ENCODE results near the gene CPE.

The CPE gene

DNA sequence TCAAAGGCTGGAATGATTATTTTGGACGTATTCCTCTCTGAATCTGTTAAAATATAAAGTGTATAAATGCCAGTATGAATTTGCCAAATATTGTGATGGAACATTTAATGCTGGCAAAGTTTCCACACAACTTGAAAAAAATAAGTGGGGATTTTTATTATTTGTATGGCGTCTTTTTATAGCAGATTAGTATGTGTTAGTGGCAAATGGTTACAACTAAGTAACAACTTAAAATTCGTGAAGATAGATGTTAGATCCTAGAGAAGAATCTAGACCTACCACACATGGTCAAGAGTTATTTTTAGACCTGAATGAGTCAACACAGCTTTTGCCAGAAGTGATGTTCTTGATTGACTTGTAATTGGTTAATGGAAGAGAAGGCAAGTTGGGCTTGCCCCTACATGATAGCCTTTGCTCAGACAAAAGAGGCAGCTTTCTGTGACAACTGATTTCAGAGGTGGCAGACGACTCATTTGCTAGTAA, 4.8 kb downstream of the CPE start:
- Histone ChIP-seq H3K9ac (ENCODE audit: low read length in 2 of 2) (no peak overlapping the region), H3K9me3 (ENCODE audit: control insufficient read depth in 2 of 2, low read length in 2 of 2) (no peaks in the 10 kb centered on the region), H3K27ac (ENCODE audit: low read length) (no peak overlapping the region), H3K27me3 (ENCODE audit: control insufficient read depth in 1 of 2, insufficient read depth in 2 of 2, low read length in 2 of 2) (no peaks in the 10 kb centered on the region), H3K4me3 (ENCODE audit: low read length in 2 of 2) (no peak overlapping the region), H3K4me1 (ENCODE audit: control insufficient read depth, insufficient read depth, low read length) (no peaks in the 10 kb centered on the region), H3K36me3 (ENCODE audit: control insufficient read depth in 2 of 2, insufficient read depth in 2 of 2, low read length in 2 of 2) (no peaks in the 10 kb centered on the region)

DNA sequence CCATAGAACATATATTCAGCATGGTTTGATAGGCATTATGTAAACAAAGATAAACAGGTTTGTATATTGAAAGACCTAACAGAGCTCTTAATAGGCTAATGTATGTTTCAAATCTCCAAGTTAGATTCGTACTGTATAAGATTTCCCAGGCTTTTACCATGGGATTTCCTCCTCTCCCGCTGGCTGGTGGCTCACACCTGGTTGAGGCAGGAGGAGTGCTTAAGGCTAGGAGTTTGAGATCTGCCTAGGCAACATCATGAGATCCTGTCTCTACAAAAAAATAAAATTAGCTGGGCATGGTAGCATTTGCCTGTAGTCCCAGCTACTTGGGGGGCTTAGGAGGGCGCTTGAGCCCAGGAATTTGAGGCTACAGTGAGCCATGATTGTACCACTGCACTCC, 5.4 kb downstream of the CPE start:
- Histone ChIP-seq H3K36me3 (ENCODE audit: control insufficient read depth in 2 of 2, insufficient read depth in 2 of 2, low read length in 2 of 2) (no peaks in the 10 kb centered on the region), H3K27me3 (ENCODE audit: control insufficient read depth in 1 of 2, insufficient read depth in 2 of 2, low read length in 2 of 2) (no peaks in the 10 kb centered on the region), H3K4me3 (ENCODE audit: low read length in 2 of 2) (no peak overlapping the region), H3K27ac (ENCODE audit: low read length) (no peak overlapping the region), H3K9me3 (ENCODE audit: control insufficient read depth in 2 of 2, low read length in 2 of 2) (no peaks in the 10 kb centered on the region), H3K4me1 (ENCODE audit: control insufficient read depth, insufficient read depth, low read length) (no peaks in the 10 kb centered on the region), H3K9ac (ENCODE audit: low read length in 2 of 2) (no peak overlapping the region)

DNA sequence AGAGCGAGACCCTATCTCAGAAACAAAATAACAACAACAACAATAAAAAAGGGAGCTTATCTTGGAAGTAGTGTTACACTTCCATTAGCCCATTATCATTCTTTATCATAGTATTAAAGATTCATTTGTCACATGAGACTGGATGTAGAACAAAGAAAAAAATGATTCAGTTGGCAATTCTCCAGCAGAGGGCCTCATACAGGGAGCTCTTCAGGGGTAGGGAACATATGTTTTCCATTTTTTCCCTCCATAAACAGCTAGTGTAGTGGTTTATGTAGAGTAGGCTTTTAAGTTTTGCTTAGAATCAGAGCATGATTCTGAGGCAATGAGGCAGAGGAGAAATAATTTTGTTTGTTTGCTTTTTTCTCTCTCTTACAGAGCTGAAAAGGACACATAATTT, 5.8 kb downstream of the CPE start:
- Histone ChIP-seq H3K27me3 (ENCODE audit: control insufficient read depth in 1 of 2, insufficient read depth in 2 of 2, low read length in 2 of 2) (no peaks in the 10 kb centered on the region), H3K9ac (ENCODE audit: low read length in 2 of 2) (no peak overlapping the region), H3K36me3 (ENCODE audit: control insufficient read depth in 2 of 2, insufficient read depth in 2 of 2, low read length in 2 of 2) (no peaks in the 10 kb centered on the region), H3K27ac (ENCODE audit: low read length) (no peak overlapping the region), H3K4me1 (ENCODE audit: control insufficient read depth, insufficient read depth, low read length) (no peaks in the 10 kb centered on the region), H3K4me3 (ENCODE audit: low read length in 2 of 2) (no peak overlapping the region), H3K9me3 (ENCODE audit: control insufficient read depth in 2 of 2, low read length in 2 of 2) (no peaks in the 10 kb centered on the region)

DNA sequence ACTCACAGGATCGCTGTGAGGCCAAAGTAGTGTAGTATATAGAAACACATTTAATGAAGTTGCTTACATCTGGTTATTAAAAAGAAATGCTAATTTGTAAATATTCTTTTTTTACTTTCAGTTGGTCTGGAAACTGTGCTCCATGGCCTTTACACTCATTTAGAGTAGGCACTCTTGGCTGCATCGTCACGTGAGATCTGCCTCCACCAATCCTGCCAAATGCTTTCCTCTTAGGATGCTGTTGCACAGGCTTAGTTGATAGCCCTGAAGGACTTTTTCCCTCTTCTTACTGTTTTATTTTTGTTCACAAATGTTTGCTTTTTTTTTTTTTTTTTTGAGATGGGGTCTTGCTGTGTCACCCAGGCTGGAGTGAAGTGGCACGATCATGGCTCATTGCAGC, 6.3 kb downstream of the CPE start:
- H3K9me3 ChIP-seq (ENCODE audit: control insufficient read depth in 2 of 2, low read length in 2 of 2): no peaks in the 10 kb centered on the region
- no peak overlapping the region for H3K9ac ChIP-seq (ENCODE audit: low read length in 2 of 2)
- H3K4me1 ChIP-seq (ENCODE audit: control insufficient read depth, insufficient read depth, low read length): no peaks in the 10 kb centered on the region
- no peak overlapping the region for H3K4me3 ChIP-seq (ENCODE audit: low read length in 2 of 2)
- H3K36me3 ChIP-seq (ENCODE audit: control insufficient read depth in 2 of 2, insufficient read depth in 2 of 2, low read length in 2 of 2): no peaks in the 10 kb centered on the region
- H3K27me3 ChIP-seq (ENCODE audit: control insufficient read depth in 1 of 2, insufficient read depth in 2 of 2, low read length in 2 of 2): no peaks in the 10 kb centered on the region
- H3K27ac ChIP-seq (ENCODE audit: low read length): no peak overlapping the region

DNA sequence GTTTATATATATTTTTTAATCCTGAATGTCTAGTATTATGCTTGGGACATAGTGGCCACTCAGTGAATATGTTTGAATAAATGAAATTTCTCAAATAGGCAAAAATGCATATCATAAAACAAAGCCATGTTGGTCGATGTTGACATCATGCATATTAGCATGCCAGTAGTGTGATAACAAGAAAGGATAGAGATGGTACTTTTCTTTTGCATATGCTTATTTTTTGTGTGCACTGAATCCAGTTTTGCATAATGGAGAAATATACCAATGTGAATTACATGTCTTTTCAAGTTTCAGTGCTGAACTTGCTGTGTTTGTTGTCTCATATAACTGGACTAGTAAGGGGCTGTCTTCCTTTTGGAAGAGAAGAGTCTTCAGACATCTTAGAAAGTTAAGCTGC, 7.5 kb downstream of the CPE start:
- Histone ChIP-seq H3K4me1 (ENCODE audit: control insufficient read depth, insufficient read depth, low read length) (no peaks in the 10 kb centered on the region), H3K9ac (ENCODE audit: low read length in 2 of 2) (no peak overlapping the region), H3K27me3 (ENCODE audit: control insufficient read depth in 1 of 2, insufficient read depth in 2 of 2, low read length in 2 of 2) (no peaks in the 10 kb centered on the region), H3K4me3 (ENCODE audit: low read length in 2 of 2) (no peak overlapping the region), H3K27ac (ENCODE audit: low read length) (no peak overlapping the region), H3K36me3 (ENCODE audit: control insufficient read depth in 2 of 2, insufficient read depth in 2 of 2, low read length in 2 of 2) (no peaks in the 10 kb centered on the region), H3K9me3 (ENCODE audit: control insufficient read depth in 2 of 2, low read length in 2 of 2) (no peaks in the 10 kb centered on the region)

DNA sequence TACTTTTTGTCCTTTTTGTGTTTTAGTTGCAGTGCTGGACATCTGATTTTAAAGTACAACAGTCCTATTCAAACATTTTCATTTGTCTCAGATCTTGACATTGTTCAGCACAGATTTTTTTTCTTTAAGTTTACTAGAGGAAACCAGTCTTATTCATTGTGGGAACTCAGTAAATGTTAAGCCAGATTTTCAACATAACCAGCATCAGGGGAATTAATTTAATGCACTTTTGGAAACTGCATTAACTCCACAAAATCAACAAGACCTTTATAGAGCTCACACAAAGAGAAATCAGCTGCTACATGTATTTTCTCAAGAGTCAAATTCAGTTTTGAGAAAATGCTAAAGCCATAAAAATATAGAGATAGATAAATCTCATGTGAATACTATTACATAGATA, 9.9 kb downstream of the CPE start:
- Histone ChIP-seq H3K4me3 (ENCODE audit: low read length in 2 of 2) (no peak overlapping the region), H3K27me3 (ENCODE audit: control insufficient read depth in 1 of 2, insufficient read depth in 2 of 2, low read length in 2 of 2) (no peaks in the 10 kb centered on the region), H3K4me1 (ENCODE audit: control insufficient read depth, insufficient read depth, low read length) (no peaks in the 10 kb centered on the region), H3K27ac (ENCODE audit: low read length) (no peak overlapping the region), H3K9me3 (ENCODE audit: control insufficient read depth in 2 of 2, low read length in 2 of 2) (no peaks in the 10 kb centered on the region), H3K9ac (ENCODE audit: low read length in 2 of 2) (no peak overlapping the region), H3K36me3 (ENCODE audit: control insufficient read depth in 2 of 2, insufficient read depth in 2 of 2, low read length in 2 of 2) (no peaks in the 10 kb centered on the region)

DNA sequence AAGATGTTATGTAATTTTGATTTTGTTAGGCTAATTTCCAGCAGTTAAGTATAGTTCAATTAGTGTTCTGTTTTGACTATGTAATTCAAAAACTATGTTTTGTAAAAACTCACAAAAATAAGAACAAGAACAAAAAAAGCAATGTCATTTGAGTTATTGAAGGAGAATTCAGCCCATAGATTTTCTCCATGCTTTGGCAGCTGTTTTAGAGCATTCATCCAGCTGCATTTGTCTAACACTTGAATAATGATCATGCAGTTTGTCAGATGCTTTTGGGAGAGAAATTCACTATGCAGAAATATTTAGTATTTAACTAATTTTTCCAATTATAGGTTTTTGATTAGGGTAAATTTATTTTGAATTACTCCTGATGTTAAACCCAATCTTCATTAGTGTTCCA, 14.2 kb downstream of the CPE start:
- Histone ChIP-seq H3K4me1 (ENCODE audit: control insufficient read depth, insufficient read depth, low read length) (no peaks in the 10 kb centered on the region), H3K9ac (ENCODE audit: low read length in 2 of 2) (no peak overlapping the region), H3K4me3 (ENCODE audit: low read length in 2 of 2) (no peak overlapping the region), H3K9me3 (ENCODE audit: control insufficient read depth in 2 of 2, low read length in 2 of 2) (no peaks in the 10 kb centered on the region), H3K36me3 (ENCODE audit: control insufficient read depth in 2 of 2, insufficient read depth in 2 of 2, low read length in 2 of 2) (no peaks in the 10 kb centered on the region), H3K27ac (ENCODE audit: low read length) (no peak overlapping the region), H3K27me3 (ENCODE audit: control insufficient read depth in 1 of 2, insufficient read depth in 2 of 2, low read length in 2 of 2) (no peaks in the 10 kb centered on the region)

DNA sequence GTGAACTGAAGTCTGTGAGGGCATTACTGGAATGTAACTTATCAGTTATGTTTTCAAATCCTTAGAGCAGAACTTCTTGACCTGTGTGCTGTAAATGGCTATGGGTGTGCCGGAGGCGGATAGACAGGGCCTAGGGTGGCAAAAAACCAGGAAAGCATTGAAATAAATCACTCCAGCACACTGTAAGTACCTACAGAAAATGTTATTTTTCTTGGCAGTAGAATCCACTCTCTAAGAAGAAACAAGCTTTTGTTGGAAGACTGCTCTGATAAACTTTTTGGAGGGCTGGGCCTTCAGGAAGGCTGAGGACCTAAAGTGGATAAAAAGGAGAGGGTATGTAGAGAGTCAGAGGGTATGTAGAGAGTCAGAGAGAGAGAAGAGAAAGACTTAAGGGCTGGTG, 14.9 kb downstream of the CPE start:
- H3K4me1 ChIP-seq (ENCODE audit: control insufficient read depth, insufficient read depth, low read length): no peaks in the 10 kb centered on the region

DNA sequence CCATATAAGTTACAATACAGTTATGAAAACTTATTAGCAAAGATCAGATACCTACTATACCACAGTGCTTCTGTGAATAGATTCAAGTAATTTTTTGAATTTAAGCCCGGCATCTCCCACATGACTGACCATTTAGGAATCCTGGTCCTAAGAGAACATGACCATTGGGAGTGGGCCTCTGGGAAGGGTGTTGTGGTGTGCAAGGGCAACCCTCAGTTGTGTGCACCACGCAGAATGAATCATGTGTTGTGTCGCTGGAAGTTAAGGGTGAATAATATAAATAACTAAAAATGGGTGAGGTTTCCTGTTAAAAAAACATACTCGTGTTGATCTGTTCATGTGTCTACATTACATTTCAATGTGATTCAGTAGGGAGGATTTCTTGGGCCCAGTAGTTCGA, 15.5 kb downstream of the CPE start:
- no peaks in the 10 kb centered on the region for H3K4me1 ChIP-seq (ENCODE audit: control insufficient read depth, insufficient read depth, low read length)
- no peak overlapping the region for H3K27ac ChIP-seq (ENCODE audit: low read length)
- H3K4me3 ChIP-seq (ENCODE audit: low read length in 2 of 2): no peak overlapping the region

More for the DNA sequence above, 14.9 kb downstream of the CPE start:
- Histone ChIP-seq H3K27ac (ENCODE audit: low read length) (no peak overlapping the region), H3K9ac (ENCODE audit: low read length in 2 of 2) (no peak overlapping the region), H3K27me3 (ENCODE audit: control insufficient read depth in 1 of 2, insufficient read depth in 2 of 2, low read length in 2 of 2) (no peaks in the 10 kb centered on the region), H3K36me3 (ENCODE audit: control insufficient read depth in 2 of 2, insufficient read depth in 2 of 2, low read length in 2 of 2) (no peaks in the 10 kb centered on the region), H3K4me3 (ENCODE audit: low read length in 2 of 2) (no peak overlapping the region), H3K9me3 (ENCODE audit: control insufficient read depth in 2 of 2, low read length in 2 of 2) (no peaks in the 10 kb centered on the region)

DNA sequence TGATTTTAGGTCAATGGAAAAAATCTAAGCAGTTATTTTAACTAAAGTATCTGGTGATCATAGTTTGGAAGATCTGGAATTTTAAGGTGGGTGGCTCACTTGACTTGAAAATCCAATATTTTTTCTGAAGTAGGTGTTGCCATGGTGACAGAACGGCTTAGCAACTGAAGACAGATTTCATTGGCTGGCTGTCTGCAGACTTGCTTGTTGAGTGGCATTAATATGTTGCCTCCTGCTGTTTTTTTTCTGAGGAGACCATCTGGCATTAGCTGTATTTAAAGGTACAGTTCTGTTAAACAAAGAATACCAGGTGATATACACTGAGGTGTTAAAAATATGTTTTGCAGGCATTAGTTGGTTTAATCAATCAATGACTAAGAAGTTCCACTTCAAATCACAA, 19.8 kb downstream of the CPE start:
- no peak overlapping the region for H3K27ac ChIP-seq (ENCODE audit: low read length)
- H3K9ac ChIP-seq (ENCODE audit: low read length in 2 of 2): no peak overlapping the region
- no peaks in the 10 kb centered on the region for H3K9me3 ChIP-seq (ENCODE audit: control insufficient read depth in 2 of 2, low read length in 2 of 2)
- no peak overlapping the region for H3K4me3 ChIP-seq (ENCODE audit: low read length in 2 of 2)
- no peaks in the 10 kb centered on the region for H3K36me3 ChIP-seq (ENCODE audit: control insufficient read depth in 2 of 2, insufficient read depth in 2 of 2, low read length in 2 of 2)
- no peaks in the 10 kb centered on the region for H3K27me3 ChIP-seq (ENCODE audit: control insufficient read depth in 1 of 2, insufficient read depth in 2 of 2, low read length in 2 of 2)
- no peaks in the 10 kb centered on the region for H3K4me1 ChIP-seq (ENCODE audit: control insufficient read depth, insufficient read depth, low read length)

More for the DNA sequence above, 15.5 kb downstream of the CPE start:
- H3K9me3 ChIP-seq (ENCODE audit: control insufficient read depth in 2 of 2, low read length in 2 of 2): no peaks in the 10 kb centered on the region
- no peaks in the 10 kb centered on the region for H3K27me3 ChIP-seq (ENCODE audit: control insufficient read depth in 1 of 2, insufficient read depth in 2 of 2, low read length in 2 of 2)
- H3K36me3 ChIP-seq (ENCODE audit: control insufficient read depth in 2 of 2, insufficient read depth in 2 of 2, low read length in 2 of 2): no peaks in the 10 kb centered on the region
- H3K9ac ChIP-seq (ENCODE audit: low read length in 2 of 2): no peak overlapping the region

DNA sequence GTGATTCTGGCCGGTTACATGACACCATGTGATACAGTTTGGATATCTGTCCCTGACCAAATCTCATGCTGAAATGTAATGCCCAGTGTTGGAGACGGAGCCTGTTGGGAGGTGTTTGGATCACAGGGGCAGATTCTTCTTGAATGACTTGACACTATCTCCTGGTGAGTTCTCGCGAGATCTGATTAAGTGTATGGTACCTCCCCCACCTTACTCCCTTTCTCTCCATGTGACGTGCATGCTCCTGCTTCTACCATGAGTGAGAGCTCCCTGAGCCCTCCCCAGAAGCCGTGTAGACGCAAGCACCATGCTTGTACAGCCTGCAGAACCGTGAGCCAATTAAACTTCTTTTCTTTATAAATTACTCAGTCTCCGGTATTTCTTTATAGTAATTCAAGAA, 23.6 kb downstream of the CPE start:
- H3K4me3 ChIP-seq (ENCODE audit: low read length in 2 of 2): no peak overlapping the region
- no peak overlapping the region for H3K9ac ChIP-seq (ENCODE audit: low read length in 2 of 2)
- H3K36me3 ChIP-seq (ENCODE audit: control insufficient read depth in 2 of 2, insufficient read depth in 2 of 2, low read length in 2 of 2): no peaks in the 10 kb centered on the region
- no peaks in the 10 kb centered on the region for H3K9me3 ChIP-seq (ENCODE audit: control insufficient read depth in 2 of 2, low read length in 2 of 2)
- no peaks in the 10 kb centered on the region for H3K27me3 ChIP-seq (ENCODE audit: control insufficient read depth in 1 of 2, insufficient read depth in 2 of 2, low read length in 2 of 2)
- H3K27ac ChIP-seq (ENCODE audit: low read length): no peak overlapping the region
- no peaks in the 10 kb centered on the region for H3K4me1 ChIP-seq (ENCODE audit: control insufficient read depth, insufficient read depth, low read length)

All from stomach smooth muscle (tissue), 2 donors.